SH-SY5Y (cell line): ENCODE results near the gene P3H2.

Source experiments
- GATA2 ChIP-seq: IDR thresholded peaks from 2 replicates; pipeline ENCODE4 v1.6.1; 2011; ENCODE audit warnings: mild to moderate bottlenecking, low read depth, low read length
- GATA3 ChIP-seq: IDR thresholded peaks from 2 replicates; pipeline ENCODE4 v1.6.1; 2011; ENCODE audit warnings: low read depth, mild to moderate bottlenecking, low read length, moderate library complexity

GRCh38 chr3:190019006-190019405 is 101.7 kb downstream of the P3H2 start:
- TF ChIP-seq GATA2, result no peak
- TF ChIP-seq GATA3, result no peak
